Measurements from ENCODE around the gene POC1A.

Gene POC1A

DNA sequence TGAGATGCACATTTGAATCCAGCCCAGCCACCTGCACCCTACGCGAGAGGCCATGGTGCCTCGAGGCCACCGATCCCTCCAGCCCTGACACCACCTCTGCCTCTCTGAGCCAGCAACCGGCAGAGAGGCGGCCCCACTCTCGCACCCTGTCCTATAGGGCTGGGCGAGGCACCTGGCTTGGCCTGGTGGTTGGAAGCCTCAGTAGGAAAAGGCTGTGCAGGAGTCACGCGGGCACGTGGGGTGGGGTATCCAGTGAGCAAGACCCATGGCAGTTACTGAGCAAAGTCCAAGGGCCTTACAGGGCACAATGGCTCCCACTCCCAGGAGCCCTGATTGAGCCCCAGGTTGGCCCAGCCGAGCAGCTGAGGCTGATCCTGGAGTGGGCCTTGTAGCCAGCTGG, 85.5 kb downstream of the POC1A start:
- no peak for DNase-seq (ENCODE audit: low read depth in 3 of 3, low spot score in 1 of 3)

DNA sequence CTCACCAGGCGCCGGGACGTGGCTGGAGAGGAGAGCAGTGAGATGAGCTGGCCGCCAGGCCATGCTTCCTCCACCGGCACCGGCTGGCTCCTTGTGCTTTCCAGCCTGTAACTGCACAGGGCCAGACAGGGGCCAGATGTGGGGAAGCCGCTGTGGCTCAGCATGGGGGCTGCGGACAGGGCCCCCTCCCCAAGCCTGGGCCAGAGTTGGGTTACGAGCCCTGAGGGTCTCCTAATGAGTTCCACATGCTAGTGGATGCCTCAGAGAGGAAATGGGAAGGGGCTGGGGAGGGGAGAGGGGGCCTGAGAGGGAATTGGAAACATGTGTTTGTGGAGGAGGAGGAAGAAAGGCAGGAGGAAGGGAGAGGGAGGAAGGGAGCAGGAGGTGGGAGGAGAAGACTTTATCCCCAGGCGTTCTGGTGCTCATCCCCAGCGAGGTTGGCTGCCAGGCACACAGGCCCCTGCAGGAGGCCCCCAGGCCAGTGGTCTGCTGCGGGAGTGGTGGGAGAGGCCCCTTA, 86.1 kb downstream of the POC1A start:
- no peak for DNase-seq (ENCODE audit: low read depth in 3 of 3, low spot score in 1 of 3)

DNA sequence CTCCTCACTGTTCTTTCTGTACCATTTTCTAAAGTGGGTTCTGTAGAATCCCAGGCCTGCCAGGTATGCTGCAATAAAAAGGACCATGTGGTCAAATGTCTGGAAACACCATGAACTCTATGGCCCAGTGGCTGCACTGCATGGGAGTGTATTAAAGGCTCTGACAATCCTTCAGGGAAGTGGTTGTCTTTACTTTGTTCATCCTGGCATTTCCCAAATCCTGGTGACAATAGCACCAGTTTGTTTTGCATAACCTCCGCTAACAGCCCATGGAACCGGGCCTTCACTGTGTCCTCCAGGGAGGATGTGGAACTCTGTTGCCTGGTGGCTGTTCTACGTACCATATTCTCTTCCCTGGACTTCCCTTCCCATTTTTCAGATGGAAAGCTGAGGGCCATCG, 86.7 kb downstream of the POC1A start:
- no peak for DNase-seq (ENCODE audit: low read depth in 3 of 3, low spot score in 1 of 3)

DNA sequence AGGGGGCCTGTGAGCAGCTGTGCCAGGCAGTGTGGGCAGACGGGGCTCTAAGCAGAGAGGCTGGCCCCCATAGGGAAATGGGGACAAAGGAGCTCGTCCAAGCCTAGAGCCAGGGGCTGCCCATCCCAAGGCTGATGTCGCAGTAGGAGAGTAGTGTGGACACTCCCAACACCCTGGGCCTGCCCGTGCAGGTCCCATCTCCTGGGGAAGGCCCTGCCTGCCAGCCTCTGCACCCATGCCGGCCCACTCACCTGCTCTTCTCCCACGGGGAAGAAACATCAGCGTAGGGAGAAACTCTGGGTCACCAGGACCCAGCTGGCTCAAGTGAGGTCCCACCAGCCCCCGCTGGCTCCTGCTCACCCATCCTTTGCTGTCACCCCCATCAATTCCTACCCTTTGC, 87.2 kb downstream of the POC1A start:
- no peak for DNase-seq (ENCODE audit: low read depth in 3 of 3, low spot score in 1 of 3)

DNA sequence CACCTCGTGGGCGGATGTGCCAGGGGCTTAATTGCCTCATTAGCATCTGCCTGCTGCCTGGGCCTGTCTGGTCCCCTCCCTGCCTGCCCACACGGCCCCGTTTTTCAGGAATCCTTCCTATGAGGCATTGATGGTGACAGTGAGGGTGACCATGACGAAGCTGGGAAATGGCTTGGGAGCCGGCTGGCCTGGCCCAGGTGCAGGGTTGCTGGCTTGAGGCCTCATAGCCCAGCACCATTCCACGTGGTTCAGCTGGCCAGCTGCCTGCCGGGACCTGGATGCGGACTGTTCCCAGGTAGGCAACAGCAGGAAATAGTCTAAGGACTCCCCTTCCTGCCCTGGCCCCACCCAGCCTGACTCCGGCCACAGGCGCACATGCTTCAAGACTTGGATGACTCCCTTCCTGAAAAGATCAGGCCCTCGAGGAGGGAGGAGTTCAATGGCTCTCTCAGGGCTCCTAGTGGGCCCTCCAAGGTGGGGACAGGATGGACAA, 88.9 kb downstream of the POC1A start:
- no peak for DNase-seq (ENCODE audit: low read depth in 3 of 3, low spot score in 1 of 3)

DNA sequence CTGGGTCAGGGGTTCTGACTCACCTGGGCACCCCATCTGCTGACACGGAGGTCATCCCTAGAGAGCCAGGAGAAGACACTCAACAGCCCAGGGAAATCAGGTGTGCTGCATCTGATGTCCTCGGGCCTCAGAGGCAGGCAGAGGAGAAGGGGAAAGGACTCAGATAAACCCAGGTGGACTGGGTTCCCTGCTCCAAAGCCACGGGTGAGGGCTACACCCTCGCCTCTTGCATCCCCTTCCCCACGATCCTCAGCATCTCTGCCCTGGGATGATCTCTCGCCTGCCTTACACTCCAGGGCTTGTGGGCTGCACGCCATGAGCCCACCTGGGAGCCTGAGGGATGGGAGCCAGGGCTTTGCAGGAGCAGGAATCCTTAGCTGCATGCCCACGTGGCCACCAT, 89.7 kb downstream of the POC1A start:
- DNase-seq (ENCODE audit: low read depth in 3 of 3, low spot score in 1 of 3): no peak

DNA sequence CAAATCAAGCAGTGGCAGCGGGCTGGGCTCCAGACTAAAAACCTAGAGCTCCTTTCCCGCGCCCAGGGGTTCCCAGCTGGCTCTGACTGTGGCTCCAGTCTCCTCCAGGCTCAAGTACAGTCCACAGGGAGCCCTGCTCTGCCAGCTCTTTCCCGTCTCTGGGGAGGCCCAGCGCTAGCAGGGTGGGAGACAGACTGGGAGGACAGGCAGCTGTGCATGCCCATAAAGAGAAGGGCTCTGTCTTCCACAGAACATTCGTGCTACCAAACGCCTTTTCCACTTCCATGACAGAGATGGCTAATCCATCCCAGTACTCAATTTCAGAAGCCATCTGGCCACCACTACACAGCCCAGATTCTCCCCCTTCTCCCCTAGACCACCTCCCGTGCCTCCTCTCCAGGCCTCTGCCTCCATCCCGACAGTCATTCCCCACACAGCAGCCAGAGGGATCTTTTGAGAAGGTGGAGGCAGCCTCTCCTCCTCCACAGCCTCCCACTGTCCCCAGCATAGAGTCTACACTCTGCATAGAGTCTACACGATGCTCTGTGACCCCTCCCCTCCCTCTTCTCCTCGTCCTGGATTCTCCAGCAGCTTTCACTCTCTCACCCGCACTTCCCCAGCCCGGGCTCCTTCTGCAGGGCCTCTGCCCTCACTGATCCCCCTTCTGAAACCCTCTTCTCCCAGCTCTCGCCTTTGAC, 91.0 kb downstream of the POC1A start:
- no peak for DNase-seq (ENCODE audit: low read depth in 3 of 3, low spot score in 1 of 3)

DNA sequence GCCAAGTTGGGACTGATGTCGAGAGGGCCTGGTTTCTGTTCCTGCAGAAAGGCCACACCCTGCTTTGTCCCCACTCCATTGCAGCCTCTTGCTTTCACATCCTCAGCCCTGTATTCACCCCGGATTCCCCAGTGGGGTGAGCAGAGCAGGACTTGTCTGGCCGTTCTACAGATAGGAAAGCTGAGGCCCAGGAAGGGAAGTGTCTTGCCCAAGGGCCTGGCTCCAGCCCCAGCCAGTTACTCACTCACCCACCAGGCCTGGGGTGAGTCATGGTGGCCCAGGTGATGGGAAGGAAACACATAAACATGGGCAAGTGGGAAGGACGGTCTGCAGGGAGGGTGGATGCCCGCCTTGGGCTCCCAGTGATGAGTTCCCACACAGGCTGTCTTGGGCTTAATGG, 91.7 kb downstream of the POC1A start:
- no peak for DNase-seq (ENCODE audit: low read depth in 3 of 3, low spot score in 1 of 3)

DNA sequence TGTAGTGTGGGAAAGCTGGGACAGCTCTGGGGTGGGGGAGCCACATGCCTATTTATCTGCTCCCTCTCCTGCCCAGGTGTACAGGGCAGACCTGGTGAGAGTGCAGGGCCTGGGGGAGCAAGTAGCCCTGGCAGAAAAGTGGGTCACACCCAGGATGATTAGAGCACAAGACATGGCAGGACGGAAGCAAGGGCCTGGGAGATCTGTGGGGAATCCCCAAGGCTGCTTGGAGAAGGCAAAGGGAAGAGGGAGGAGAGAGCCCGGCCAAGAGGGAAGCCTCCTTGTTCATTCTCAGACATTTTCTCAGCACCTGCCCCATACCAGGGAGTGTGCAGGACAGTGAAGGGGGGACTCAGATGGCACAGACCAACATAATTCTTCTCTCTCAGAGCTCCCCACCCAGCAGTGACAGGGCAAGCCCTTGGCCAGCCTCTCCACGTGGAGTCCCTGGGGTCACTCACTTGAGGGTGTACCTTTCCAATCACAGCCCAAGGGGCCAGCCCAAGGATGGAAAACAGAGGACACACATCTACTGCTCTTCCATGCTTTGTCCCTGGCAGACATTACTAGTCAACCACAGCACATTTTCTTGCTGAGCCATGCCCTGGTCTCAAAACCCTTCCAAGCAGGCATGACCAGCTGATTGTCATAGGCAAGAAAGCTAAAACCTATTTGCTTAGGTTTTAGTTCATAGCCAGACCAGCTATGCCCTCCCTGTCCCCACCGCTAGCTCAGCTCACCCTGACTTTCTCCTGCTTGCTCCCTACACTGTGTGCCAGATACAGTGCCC, 92.9 kb downstream of the POC1A start:
- no peak for DNase-seq (ENCODE audit: low read depth in 3 of 3, low spot score in 1 of 3)

DNA sequence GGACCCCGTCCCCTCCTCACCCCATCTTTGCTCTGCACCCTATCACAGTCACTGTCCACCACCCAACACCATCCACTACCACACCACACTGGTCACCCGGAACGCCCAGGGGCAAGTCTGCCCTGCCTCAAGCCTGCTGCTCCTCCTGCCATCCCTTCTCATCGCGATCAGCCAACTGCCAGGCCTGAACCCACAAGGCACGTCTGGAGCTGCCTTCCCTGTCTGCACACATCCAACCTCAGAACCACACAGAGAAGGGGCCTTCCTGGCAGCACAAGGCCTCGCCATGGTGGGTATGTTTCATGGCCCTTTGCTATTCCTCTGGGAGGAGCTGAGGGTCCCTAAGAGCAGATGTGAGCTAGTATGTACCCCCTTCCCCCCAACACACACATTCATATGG, 94.4 kb downstream of the POC1A start:
- DNase-seq (ENCODE audit: low read depth in 3 of 3, low spot score in 1 of 3): no peak

DNA sequence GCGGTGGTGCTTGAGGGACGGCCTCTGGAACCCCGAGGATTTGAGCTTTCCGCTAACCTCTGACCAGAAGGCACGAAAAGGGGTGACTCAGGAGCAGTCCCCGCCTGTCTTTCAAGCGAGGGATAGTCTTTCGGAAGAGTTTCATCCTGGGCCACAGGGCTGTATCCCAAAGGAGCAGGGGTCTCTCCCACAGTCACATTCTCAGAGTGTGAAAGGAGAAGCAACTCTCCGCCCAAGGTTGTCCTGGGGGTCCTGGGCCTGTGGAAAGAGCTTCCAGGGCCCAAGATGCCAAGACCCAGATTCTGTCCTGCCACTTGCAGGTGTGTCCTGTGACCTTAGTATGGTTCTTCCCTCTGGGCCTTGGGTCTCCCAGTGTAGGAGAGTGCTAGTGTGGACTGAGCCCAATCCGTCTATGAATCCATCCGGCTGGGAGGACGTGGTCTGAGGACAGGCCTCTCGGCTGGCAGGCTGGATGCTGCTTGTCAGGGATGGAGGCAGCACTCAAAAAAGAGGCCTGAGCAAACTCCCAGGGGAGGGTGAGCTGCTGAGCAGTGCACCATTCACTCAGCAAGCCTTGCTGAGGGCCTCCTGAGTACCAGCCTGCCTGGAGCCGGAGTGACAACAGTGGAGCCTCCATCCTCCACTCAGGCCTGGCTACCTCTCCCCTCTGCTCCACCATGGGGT, 96.3 kb downstream of the POC1A start:
- no peak for DNase-seq (ENCODE audit: low read depth in 3 of 3, low spot score in 1 of 3)

DNA sequence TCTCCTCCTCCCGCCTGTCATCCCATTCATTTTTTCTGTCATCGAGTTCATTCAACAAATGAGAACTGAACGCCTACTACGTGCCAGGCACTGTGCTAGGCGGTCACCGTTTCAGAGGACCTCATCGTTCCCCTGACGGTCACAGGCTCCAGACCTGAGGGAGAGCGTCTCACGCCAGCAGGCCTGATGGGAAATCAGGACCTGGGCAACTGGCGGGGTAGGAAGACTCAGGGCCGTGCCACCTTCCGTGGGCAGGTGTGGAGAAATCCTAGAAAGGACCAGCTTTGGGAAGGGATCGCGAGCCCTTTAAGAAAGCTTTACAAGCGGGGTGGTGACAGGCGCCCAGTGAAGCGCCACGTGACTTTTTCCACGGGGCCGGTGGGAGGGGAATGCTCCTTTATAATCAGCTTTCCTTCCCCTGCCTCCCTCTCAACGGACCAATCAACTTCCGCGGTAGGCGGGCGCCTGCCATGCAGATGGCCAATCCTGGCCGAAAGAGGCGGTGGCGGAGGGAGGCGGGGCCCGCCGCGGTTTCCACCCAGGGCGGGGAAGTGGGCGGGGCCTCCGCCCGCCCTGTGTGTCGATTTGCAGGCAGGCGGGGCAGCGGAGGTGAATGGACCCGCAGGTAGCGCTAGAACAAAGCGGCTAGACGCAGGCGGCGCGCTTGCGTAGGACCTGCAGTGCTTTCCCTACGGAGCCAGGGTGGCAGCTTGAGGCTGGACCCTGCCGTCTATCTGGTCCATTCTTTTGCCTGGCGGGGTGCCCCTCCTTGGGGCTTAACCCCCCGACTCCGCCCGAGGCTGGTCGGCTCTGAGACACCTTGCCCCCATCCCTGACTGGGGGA, 97.0 kb downstream of the POC1A start:
- peak; percentile 98 to 99 (median 98) for DNase-seq (ENCODE audit: low read depth in 3 of 3, low spot score in 1 of 3)

DNA sequence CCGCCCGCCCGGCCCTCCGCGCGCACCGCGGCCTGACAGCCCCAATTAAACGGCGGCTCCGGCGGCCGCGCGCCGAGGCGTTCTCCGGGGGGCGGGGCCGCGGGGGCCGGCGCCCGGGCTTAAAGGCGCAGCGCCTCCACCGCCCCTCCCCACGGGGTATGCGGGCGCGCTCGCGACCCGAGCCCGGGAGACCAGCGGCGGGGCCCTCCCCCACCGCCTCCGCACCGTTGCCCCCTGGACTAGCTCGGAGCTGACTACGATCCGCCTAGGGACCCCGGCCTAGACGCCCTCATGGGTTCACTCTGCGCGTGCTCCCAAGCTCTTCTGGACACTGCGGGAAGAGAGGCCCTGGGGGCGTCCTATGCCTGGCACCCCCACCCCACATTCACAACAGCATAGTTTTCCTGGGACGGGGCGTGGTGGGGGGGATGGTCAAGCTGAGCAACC, 97.7 kb downstream of the POC1A start, which contains the start of gene DUSP7:
Gene DUSP7, minus strand, starts transcription at position 51 of the 447 bp plus-strand sequence. CDS start 205 bp downstream, outside the sequence.
- DNase-seq (ENCODE audit: low read depth in 3 of 3, low spot score in 1 of 3): peak in 2 of 3 donors; percentile 48 to 65

DNA sequence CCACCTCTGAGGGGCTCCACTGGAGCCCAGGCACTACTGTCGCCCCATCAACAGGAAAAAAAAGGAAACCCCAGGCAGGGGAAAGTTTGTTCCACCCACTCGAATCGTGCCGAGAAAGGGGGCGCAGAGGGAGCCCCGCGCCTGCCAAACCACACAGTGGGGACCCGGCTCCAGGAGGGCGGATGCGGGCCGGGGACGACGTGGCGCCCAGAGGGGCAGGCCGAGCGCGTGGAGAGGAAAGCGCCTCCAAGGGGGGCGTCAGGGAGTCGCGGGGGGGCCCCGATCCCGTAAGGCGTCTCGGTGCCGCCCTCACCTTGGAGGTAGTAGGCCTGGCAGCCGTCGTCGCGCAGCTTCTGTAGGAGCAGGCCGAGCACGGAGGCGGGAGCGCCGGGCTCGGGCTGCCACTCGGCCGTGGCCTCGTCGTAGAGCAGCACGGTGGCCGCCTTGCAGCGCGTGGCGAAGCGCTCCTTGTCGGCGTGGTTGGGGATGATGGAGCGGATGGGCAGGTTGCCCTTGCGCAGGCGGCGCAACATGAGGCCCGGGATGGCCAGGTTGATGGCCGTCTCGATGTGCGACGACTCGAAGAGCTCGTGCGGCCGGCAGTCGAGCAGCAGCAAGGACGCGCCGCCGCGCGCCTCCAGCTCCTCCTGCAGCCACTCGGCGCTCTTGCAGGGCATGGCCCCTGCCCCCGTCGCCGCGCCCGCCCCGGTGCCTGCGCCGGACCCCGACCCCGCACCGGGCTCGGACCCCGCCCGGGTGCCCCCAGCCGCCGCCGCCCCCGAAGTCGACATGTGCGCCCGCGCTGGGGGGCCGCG, 98.5 kb downstream of the POC1A start:
- DNase-seq (ENCODE audit: low read depth in 3 of 3, low spot score in 1 of 3): peak in 2 of 3 donors; percentile 10 to 31

DNA sequence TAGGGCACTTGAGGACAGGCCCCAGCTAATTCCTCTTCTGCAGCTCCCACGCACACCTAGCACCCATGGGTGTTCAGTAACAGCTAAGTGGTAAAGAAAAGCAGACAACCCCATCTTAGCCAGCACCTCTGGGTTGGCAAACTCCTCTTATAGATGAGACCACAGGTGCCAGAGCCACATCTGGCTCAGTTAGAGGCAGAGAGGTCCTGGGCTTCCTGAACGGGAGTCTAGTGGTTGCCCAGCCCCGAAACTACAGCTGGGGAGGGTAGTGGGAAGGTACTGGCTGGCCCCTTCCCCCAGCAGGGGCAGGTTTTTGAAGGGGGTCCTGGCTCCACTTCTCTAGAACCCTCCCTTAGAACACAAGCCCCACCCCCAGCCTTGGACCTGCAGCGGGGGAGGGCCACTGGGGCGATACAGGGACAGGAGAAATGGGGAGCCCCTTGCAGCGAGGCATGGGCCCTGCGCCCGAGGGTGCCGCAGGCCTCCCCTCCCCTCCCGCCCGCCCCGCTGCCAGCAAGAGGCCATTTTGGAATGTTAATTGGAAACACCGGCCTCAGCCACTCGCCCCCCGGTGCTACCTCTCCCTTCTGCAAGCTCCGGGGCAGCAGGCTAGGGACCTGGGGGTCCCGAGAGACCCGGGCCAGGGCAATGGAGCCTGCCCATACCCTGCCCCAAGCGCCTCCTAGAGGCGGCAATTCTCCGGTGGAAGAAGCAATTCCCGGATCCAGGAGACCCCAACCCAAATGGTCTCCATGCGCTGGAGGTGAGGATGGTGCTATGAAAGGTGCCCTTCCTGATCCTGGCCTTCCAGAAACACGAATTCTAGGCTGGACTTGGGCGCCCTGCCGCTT, 99.3 kb downstream of the POC1A start:
- DNase-seq (ENCODE audit: low read depth in 3 of 3, low spot score in 1 of 3): no peak

DNA sequence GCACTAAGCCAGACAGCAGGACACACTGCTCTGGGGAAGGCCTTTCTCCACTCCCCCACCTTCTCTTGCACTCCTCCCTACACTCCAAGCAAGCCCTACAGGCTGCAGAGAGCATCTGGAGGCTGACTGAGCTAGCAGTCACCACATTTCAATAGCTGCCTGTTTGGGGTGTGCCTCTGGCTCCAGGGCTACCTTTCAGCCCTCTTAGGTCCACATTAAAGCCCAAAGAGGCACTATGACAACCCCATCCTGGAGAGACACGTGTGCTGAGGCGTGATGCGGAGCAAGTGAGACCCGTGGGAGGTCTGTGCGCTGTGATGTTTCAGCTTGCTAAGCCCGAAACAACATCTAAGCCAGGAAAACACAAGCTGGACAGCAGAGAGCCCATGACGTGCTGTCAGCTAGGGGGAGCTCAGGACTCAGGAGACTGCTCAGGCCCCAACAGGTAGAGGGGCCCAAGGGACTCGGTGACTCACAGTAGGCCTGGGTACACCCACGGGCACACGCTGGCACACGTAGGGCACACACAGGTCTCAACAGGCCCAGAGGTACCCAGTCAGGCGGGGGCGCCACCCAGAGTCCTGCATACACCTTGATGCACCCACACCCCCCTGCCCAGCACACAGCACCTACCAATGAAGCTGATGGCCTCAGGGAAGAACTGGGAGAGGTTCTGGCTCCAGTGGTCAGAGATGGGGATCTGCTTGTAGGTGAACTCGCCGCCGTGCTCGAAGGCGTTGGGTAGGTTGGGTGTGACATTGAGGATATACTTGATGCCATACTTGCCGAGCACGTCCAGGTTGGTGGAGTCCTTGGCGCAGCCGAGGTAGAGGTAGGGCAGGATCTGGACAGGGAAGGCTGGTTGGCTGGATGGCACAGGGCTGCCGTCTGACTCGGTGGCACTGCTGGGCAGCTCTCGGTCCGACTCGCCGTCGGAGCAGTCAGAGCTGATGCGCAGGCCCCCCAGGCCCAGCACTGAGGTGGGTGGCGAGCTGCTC, 100.6 kb downstream of the POC1A start:
- peak in 1 of 3 donors; percentile 37 for DNase-seq (ENCODE audit: low read depth in 3 of 3, low spot score in 1 of 3)

DNA sequence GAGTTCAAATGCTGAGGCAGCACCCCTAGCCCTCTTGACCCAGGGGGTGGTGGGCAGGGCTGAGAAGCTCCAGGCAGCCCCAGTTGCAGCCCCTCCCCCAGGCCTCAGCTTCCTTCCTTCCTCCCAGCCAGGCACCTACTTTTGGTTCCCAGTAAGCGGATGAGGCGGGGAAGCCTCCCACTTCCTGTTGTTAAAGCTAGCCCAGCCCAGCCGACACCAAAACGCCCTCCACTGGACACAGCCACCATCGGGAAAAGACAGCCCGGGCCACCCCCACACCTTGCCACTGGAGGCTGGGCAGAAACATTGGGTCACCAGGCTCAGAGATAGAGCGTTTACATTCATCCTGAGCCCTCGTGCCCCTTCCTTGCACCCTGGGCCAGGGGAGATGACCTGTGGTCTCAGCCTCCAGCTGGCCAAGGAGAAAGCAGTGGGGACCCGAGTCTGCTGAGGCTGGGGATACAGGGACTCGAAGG, 101.4 kb downstream of the POC1A start:
- DNase-seq (ENCODE audit: low read depth in 3 of 3, low spot score in 1 of 3): peak in 1 of 3 donors; percentile 10

Measured in stimulated activated CD4-positive, alpha-beta T cell treated with anti-CD3 and anti-CD28 coated beads, TNF-alpha, amount 100 ng/mL, for 1 hour (primary cell).